ENCODE data around the gene SLC51A. TPM values are rescaled to one million over a fixed set of nuclear protein-coding genes. Genes with fewer than 3 reads are reported as not detected.

Gene SLC51A
- total RNA-seq = not detected

GRCh38 chr3:196216089-196216564 lies at the start of gene SLC51A:
TSS of gene SLC51A (plus strand) at chr3:196216534. CDS start at chr3:196216713, 179 bp downstream.

GRCh38 chr3:196210673-196211556 lies 5.4 kb upstream of the SLC51A start, which contains the start of gene ZDHHC19:
TSS of gene ZDHHC19 (minus strand) at chr3:196211400. CDS start at chr3:196211315, 85 bp downstream.

Small RNA genes lying within 50 kb of the gene (small RNA-seq; reads per million reads assigned to genes)
- not detected for gene RF00019 (ENCODE audit: low replicate concordance)

Other genes starting within 250 kb of the SLC51A start
- 144 TPM for gene TFRC, start 134.4 kb upstream of the SLC51A start, total RNA-seq
- not detected for gene ZDHHC19, start 5.1 kb upstream of the SLC51A start, total RNA-seq
- 36.6 TPM for gene PCYT1A, start 71.2 kb downstream of the SLC51A start, total RNA-seq
- gene DYNLT2B, start 101.7 kb downstream of the SLC51A start, total RNA-seq = 43.8 TPM
- gene TM4SF19, start 121.9 kb downstream of the SLC51A start, total RNA-seq = not detected
- gene UBXN7, start 215.9 kb downstream of the SLC51A start, total RNA-seq = 70.1 TPM

All from parietal lobe (tissue), 2 donors.